Left renal pelvis (tissue), 4 donors: ENCODE results near the gene HIP1. TPM values are rescaled to one million over a fixed set of nuclear protein-coding genes. Genes with fewer than 3 reads are reported as not detected.
A peak's percentile ranks its signal among the peaks of the same experiment; 100 is the strongest.
"Not testable (repeated sequence)": the region's sequence is repeated elsewhere in the genome, so short reads cannot be mapped to it uniquely, and the experiment has no call there.

ENCODE experiments used
- DNase-seq, 4 donors: peaks; one replicate each; pipeline ENCODE4 v3.0.0-alpha.2; 2013; ENCODE audit warnings: low read depth in 4 of 4, low spot score in 3 of 4
- polyA plus RNA-seq, 4 donors: library from polyadenylated mRNA; unstranded; fragments of 120-200 nt; gene quantifications; one replicate each; pipeline ENCODE4 v1.2.1, GENCODE V29; 2013; ENCODE audit not compliant: insufficient read length in 4 of 4

The HIP1 gene
- polyA plus RNA-seq, 4 donors: 24.5 to 35.8 (median 33.5) TPM

GRCh38 chr7:75646571-75647102 is 92.1 kb downstream of the HIP1 start:
- no peak for DNase-seq

- DNase-seq: no peak
Observed at GRCh38 chr7:75645570-75645969, 93.2 kb downstream of the HIP1 start.

GRCh38 chr7:75644589-75644988 is 94.2 kb downstream of the HIP1 start:
- no peak for DNase-seq

DNA sequence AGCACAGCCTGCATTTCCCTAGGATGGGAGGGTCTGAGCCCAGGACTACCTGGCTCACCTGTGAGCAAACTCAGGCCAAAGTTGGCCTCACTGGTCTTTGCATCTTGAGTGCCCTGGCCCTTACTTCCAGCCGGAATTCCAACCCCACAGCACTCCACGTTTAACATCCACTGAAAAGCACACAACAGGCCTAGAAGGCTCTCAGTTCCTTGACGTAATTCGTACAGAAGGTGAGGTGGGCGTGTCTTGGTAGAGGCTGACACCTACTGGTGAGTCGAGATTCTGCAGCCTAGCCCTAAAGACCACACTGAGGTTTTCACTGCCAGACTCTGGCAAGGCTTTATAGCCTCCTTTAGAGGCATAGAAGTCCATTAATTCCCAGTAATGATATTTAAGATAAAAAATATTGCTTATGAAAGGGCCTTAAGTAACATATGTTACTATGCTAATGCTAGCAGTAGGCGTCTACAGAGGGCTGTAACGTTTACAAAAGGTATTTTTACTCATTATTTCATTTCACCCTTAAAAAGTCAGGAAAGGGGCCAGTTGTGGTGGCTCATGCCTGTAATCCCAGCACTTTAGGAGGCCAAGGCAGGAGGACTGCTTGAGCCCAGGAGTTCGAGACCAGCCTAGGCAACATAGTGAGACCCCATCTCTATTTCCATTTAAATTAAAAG is 95.8 kb downstream of the HIP1 start:
- no peak for DNase-seq

- no peak for DNase-seq
Observed at GRCh38 chr7:75640201-75640600, 98.5 kb downstream of the HIP1 start.

GRCh38 chr7:75639886-75640190 is 98.9 kb downstream of the HIP1 start:
- no peak for DNase-seq

GRCh38 chr7:75639071-75639885 is 99.5 kb downstream of the HIP1 start:
- peak in 2 of 4 donors; percentile 35 to 45 for DNase-seq

DNA sequence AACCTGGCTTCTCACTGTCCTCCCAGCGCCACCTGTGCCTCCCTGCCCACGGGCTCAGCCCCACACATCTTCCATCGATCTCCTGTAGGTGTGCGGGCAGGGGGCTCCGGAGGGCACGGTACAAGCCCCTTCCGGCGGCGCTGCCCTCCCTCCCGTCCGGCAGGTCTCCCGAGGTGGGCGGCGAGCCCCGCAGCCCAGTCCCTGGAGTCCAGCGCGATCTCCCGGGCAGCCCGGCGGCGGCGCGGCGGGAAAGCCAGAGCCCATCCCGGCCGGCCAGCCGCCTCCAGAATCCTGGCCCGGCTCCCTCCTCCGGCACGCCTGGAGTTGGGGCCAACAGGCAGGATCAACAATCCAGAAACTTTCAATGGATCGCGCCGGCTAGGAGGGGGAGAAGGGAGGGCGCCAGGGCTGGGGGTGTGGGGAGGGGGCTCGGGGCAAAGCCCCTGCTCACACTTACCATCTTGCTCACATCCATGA is 100.1 kb downstream of the HIP1 start:
- no peak for DNase-seq

DNA sequence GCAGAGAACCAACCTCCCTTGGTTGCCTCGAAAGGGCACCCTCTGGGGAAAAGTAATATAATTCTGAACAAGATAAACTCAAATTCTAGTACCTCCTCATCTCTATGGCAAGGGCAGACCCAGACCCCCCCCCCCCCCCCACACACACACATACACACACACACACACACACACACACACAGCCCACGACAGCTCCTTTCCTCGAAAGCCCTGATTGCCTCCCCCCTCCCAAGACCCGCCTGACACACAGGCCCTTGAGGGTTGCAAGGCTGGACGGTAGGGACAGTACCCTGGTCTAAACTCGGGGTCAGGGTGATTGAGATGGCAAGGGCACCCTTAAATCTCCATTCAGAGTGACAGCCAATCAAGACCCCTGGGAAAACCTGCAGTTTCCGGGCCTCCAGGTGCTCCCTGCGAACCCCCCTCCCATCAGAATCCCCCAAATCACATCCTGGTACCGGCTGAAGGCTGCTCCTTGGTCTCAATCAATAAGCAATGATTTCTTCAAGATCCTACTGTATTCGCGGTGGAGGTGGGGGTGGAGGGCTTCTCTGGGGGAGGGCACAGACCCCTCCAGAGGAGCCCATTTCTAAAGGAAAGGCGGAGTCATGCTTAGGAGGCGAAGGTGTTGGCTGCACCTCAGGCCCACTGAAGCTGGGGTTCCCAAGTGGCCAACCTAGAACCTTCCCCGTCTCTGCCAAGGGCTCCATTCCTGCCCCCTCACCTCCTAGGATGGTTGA is 100.7 kb downstream of the HIP1 start:
- DNase-seq: no peak

DNA sequence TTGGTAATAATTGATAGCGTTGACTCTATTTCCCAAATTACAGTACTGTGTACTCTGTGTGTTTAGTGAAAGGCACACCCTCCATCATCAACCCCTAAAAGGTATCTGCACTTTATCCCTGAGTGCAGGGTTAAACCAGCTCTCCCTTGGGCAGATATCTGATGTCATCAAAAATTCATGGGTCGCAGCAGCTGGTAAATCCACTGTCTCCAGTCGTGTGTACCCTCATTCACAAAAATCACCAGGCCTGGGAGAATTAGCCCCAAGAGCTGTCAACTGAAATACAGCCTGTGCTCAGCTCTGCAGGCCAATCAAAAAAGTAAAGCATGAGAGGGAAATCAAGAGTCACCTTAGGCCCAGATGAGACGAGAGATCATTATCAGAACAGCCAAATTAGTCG is 103.7 kb downstream of the HIP1 start:
- DNase-seq: no peak

DNA sequence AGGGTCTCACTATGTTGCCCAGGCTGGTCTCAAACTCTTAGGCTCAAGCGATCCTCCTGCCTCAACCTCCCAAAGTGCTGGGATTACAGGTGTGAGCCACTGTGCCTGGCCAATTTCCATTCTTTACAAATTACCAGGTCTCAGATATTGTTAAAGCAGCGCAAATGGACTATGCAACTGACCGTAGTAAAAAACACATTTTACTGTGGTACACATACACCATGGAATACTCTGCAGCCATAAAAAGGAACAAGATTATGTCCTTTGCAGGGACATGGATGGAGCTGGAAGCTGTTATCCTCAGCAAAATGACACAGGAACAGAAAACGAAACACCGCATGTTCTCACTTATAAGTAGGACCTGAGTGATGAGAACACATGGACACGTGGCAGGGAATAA is 106.2 kb downstream of the HIP1 start:
- not testable (repeated sequence) for DNase-seq

- no peak for DNase-seq
Observed at GRCh38 chr7:75631711-75632110, 107.0 kb downstream of the HIP1 start.

- DNase-seq: no peak
Observed at GRCh38 chr7:75630549-75630948, 108.2 kb downstream of the HIP1 start.

GRCh38 chr7:75629044-75629443 is 109.7 kb downstream of the HIP1 start:
- DNase-seq: no peak

DNA sequence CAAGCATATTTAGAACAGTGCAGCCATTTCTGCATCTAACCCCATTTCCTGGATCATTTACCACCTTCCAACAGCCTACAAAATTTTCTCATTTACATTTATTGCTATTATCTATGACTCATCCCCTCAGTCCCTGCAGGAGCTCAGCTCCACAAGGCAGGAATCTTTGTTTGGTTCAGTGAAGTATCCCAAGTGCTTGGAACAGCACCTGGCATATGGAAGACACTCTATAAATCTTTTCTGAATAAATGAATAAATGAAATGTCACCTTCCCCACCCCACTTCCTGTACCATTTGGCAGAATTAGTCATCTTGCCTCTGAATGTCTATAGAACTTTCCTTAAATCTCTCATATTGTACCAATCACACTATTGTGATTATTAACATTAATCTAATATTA is 110.7 kb downstream of the HIP1 start:
- no peak for DNase-seq

DNA sequence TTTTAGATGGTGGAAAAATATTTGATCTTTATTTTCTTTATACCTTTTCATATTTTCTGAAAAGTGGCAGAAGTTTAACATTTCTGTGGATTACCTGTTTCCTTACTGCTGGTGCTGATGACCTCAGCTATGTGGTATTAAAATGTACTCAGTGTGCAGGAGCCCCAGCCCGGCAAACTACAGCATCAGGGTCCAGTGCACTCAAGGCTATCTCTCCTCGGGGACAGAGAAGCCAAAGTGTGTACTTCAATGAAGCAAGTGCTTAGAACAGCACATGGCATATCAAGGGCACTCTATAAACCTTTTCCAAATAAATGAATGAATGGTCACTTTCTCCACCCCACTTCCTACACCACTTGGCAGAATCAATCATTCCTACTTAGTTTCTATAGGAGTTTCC is 111.8 kb downstream of the HIP1 start:
- DNase-seq: no peak

DNA sequence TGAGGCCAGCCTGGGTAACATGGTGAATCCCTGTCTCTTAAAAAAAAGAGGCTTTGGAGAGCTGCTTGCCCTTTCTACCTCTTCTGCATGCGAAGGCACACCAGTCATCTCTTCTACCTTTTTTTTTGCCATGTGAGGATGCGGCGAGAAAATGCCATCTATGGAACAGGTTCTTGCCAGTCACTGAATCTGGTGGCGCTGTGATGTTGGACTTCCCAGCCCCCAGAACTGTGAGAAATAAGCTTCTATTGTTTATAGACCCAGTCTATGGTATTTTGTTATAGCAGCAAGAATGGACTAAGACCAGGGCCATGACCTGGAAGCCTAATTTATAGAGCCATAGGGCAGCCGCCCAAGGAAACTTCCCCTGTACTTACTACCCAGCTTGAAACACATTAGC is 112.9 kb downstream of the HIP1 start:
- DNase-seq: no peak

DNA sequence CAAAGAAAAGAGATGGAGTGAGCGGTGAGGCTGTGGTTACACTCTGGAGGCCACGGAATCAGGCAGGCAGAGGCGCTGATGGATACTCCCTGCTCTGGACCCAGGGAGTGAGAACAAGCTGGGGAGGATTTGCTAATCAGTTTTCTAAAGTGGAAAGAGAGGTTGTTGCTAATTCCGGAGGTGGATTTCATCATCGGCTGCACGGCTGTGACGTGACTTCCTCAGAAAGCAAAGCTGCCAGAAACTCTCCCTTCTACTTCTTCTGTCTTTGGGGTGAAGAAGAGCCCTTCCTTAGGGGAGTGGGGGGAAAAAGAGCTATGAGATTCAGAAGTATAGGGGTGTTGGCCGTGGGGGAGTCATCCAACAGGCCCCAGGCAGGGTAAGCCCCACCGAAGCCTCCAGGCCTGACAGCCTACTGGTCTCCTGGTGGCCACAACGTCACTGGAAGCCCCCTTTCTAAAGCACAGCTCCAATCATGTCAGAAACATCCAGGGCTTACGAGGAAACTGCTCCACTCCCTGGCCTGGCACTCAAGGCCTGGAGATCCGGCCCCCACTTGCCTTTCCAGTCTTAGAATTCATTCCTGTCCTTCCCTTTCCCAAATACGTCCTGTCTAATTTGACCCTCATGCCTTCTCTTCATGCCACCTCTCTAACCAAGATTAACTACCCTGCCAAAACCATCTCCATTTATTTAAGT is 114.5 kb downstream of the HIP1 start:
- DNase-seq: no peak

DNA sequence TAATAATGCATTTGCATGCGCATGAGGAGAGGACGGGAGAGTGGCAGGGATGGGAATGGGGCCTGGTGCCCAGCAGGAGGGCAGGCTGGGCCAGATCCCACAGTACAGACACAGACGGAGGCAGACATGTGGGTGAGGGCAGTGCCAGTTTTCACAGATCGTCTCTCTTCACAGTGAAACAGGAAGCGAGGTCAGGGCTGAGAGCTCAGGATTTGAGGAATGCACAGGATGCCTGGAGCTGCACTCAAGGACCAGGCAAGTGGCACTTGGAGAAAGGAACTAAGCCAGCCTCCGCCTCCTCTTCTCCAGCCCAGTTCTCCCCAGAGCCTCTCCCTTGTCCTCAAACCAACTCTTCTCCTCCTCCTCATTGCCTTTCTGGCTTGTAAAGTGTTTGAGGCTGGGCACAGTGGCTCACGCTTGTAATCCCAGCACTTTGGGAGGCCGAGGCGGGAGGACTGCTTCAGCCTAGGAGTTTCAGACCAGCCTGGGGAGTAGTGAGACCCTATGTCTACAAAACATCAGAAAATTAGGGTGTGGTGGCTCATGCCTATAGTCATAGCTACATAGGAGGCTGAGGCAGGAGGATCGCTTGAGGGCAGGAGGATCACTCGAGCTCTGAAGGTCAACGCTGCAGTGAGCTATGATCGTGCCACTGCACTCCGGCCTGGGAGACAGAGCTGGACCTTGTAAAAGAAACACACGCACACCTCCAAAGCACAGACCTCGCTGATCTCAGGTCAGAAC is 115.2 kb downstream of the HIP1 start:
- DNase-seq: no peak

- DNase-seq: no peak
Observed at GRCh38 chr7:75621124-75621523, 117.6 kb downstream of the HIP1 start.
